ENCODE measurements around the gene FCRLA.
A peak's percentile ranks its signal among the peaks of the same experiment; 100 is the strongest.
"Not testable (repeated sequence)": the region's sequence is repeated elsewhere in the genome, so short reads cannot be mapped to it uniquely, and the experiment has no call there.

The FCRLA gene

DNA sequence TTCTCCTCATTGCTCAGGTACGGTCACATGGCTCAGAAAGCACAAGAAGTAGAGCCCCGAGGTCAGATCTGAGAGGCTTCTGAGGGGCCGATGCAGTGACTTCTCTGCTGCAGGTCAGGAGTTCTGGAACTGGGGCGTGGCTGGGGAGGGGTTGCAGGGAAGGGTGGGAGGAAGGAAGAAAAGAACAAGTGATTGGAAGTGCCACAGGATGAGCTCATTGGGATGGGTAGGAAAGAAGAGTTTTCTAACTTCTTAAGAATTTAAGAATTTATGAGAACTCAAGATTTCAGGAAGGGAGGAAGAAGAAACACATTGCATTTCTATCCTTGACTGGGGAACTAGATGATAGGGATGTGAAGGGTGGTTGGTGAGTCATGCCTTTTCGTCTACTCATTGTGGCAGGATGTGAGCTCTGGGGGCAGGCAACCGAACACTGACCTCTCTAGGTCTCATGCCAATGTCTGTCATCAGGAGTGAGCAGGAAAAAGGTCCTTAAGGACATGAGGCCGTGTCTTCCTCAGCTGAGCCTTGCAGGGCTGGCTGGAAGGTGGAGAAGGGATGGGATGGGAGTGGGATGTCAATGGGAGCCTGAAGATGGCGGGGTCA lies 14.8 kb downstream of the FCRLA start:
- no peaks in the 10 kb centered on the region for H3K36me3 Mint-ChIP-seq (ENCODE audit: low read depth)
- peaks cover 42% of the 10 kb centered on the region for H3K4me1 Mint-ChIP-seq
- peak overlapping the region; percentile 57 for H3K27ac Mint-ChIP-seq
- H3K9me3 Mint-ChIP-seq = no peaks in the 10 kb centered on the region
- H3K27me3 Mint-ChIP-seq = peaks cover 32% of the 10 kb centered on the region
- H3K4me3 Mint-ChIP-seq = no peak overlapping the region
- ATAC-seq (no peak), DNase-seq (no peak)

DNA sequence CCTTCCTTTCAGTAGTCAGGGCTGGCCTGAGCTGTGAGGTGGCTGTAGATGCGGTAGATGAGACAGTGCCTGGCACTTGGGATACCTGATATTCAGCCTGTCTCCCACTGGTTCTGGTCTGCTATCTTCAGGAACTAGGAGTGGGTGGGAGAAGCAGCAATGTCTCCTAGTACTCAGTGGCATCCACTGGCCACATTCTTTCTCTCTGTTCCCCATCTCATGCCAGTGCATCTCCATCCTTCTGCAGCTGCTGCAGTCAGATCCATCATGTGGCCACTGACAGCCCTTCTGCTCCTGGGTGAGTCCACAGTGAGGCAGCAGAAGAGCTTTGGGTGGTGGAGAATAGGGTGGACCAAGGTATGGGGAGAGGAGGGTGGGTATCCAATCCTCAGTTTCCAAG lies 15.4 kb downstream of the FCRLA start:
- no peaks in the 10 kb centered on the region for H3K9me3 Mint-ChIP-seq
- no peak for DNase-seq
- H3K4me1 Mint-ChIP-seq = peaks cover 40% of the 10 kb centered on the region
- no peak overlapping the region for H3K27ac Mint-ChIP-seq
- H3K4me3 Mint-ChIP-seq = no peak overlapping the region
- H3K27me3 Mint-ChIP-seq = peaks cover 32% of the 10 kb centered on the region
- ATAC-seq = no peak
- H3K36me3 Mint-ChIP-seq (ENCODE audit: low read depth) = no peaks in the 10 kb centered on the region

DNA sequence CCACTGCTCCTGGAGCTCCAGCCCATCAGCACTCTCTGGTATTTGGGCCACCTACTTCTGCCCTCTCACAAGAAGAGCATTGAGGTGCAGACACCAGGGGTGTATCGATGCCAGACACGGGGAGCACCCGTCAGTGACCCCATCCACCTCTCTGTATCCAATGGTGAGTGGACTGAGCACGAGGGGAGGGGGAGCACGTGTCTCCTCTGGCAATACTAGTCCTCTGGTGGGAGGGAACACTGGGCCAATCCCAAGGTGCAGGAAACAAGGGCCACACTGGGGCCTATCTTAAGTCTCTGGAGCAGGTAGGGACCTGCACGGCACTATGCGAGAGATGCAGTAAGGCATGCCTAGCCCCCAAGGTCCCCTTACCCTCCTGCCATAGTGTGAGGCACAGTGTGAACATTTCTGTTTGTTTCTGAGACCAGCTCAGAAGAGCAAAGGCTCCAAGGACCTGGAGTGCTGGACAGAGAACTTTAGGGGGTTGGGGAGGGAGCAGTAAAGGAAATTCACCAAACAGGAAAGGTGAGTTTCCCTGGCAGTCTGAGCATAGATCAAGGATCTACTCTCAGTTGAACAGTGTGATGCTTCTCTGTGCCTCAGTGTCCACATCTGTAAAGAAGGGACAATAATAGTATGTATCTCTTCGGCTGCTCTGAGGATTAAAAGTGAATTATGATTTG lies 16.6 kb downstream of the FCRLA start:
- no peak for ATAC-seq
- Mint-ChIP-seq H3K9me3 (no peaks in the 10 kb centered on the region), H3K36me3 (ENCODE audit: low read depth) (no peaks in the 10 kb centered on the region), H3K27me3 (peaks cover 32% of the 10 kb centered on the region), H3K4me3 (no peak overlapping the region), H3K27ac (no peak overlapping the region), H3K4me1 (peaks cover 49% of the 10 kb centered on the region)
- no peak for DNase-seq

DNA sequence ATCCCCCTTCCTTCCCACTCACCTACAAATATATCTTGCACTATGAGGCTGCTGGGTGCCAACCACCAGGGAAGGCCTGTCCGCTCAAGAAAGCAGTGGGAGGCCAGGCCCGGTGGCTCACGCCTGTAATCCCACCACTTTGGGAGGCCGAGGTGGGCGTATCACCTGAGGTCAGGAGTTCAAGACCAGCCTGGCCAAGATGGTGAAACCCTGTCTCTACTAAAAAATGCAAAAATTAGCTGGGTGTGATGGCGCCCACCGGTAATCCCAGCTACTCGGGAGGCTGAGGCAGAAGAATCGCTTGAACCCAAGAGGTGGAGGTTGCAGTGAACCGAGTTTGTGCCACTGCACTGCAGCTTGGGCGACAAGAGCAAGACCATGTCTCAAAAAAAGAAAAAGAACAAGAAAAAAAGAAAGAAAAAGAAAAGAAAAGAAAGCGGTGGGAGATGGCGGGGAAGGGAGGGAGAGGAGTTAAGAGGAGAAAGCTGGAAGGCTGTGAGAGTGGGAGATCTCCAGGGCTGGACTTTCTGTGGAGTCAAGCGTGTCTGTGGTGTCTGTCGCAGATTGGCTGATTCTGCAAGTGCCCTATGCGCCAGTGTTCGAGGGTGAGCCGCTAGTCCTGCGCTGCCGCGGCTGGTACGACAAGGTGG lies 18.4 kb downstream of the FCRLA start:
- peak overlapping the region; percentile 64 for H3K27ac Mint-ChIP-seq
- not testable (repeated sequence) for ATAC-seq; H3K9me3 Mint-ChIP-seq; DNase-seq; H3K36me3 Mint-ChIP-seq (ENCODE audit: low read depth)
- H3K4me3 Mint-ChIP-seq = peak overlapping the region; percentile 83
- H3K4me1 Mint-ChIP-seq = peaks cover 58% of the 10 kb centered on the region
- peaks cover 32% of the 10 kb centered on the region for H3K27me3 Mint-ChIP-seq

DNA sequence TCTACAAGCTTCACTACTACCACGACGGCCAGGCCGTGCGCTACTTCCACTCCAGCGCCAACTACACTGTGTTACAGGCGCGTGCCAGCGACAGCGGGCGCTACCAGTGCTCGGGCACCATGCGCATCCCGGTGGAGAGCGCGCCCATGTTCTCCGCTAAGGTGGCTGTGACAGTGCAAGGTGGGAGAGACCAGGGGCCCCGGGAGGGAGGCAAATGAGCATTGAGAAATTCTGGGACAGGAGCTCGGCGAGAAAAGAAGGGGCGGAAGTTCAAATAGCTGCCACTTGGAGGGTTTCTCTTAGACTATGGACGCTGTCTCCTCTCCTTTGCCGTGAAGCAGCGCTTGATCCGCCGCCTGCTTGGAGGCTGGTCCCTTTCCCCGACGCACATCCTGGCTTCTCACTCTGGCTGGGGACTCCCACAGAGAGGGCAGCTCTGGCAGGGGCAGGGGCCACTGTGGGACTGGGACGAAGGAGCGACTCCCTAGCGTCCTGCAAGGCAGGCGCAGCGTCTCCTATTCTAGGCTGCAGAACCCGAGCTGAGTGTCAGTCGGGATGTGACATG lies 19.0 kb downstream of the FCRLA start:
- H3K4me1 Mint-ChIP-seq = peaks cover 64% of the 10 kb centered on the region
- peak; percentile 46 for DNase-seq
- H3K4me3 Mint-ChIP-seq = peak overlapping the region; percentile 83
- peak; percentile 13 for ATAC-seq
- no peaks in the 10 kb centered on the region for H3K9me3 Mint-ChIP-seq
- H3K27ac Mint-ChIP-seq = peak overlapping the region; percentile 64
- H3K36me3 Mint-ChIP-seq (ENCODE audit: low read depth) = no peaks in the 10 kb centered on the region
- peaks cover 32% of the 10 kb centered on the region for H3K27me3 Mint-ChIP-seq

DNA sequence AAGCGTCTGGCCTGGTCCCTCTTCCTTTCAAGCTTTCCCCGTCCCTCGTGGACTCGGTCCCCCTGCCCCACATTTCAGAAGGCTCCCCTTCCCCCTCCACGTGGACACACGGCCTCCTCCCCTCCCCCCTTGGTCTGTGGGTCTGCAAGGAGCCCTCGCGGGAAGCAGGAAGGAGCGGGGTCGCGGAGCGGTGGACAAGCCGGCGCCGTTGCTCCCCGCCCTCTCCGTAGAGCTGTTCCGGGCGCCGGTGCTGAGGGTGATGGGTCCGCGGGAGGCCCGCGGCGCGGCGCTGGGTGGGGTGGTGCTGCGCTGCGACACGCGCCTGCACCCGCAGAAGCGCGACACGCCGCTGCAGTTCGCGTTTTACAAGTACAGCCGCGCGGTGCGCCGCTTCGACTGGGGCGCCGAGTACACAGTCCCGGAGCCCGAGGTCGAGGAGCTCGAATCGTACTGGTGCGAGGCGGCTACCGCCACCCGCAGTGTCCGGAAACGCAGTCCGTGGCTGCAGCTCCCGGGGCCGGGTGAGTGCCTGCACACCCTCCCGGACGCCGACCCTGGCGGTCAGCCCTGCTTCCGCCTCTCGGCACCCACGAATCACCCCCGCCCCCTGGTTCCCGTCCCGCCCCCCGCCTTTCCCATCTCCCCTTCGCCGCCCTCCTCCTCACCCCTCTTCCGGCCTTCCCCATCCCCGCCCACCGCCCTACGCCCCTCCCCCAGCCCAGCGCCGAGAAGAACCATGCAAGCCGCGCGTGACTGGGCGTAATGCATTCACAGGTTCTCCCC lies 19.6 kb downstream of the FCRLA start:
- Mint-ChIP-seq H3K27ac (no peak overlapping the region), H3K9me3 (no peaks in the 10 kb centered on the region), H3K36me3 (ENCODE audit: low read depth) (no peaks in the 10 kb centered on the region), H3K4me3 (peak overlapping the region; percentile 83), H3K4me1 (peaks cover 66% of the 10 kb centered on the region), H3K27me3 (peaks cover 32% of the 10 kb centered on the region)
- ATAC-seq (peak; percentile 35), DNase-seq (peak; percentile 73)

DNA sequence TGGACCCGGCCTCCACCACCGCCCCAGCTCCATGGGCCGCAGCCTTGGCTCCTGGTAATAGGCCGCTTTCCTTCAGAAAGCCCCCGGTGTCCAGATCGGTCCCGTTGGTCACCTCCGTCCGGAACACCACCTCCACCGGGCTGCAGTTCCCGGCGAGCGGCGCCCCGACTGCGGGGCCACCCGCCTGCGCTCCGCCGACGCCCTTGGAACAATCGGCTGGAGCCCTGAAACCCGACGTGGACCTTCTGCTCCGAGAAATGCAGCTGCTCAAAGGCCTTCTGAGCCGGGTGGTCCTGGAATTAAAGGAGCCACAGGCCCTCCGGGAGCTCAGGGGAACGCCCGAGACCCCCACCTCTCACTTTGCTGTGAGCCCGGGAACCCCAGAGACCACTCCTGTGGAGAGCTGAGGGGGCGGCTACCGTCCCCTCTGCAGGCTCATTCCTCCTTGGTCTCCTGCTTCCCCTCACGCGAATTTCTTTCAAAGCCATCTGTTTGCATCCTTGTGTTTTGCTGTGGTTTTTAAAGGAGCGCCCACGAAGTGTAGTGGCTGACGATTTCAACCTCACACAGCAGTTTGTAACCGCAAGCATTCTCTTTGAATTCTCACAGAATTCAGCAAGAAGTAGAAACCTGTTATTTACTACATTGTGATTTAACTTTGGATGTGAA lies 20.4 kb downstream of the FCRLA start:
- Mint-ChIP-seq H3K4me1 (peaks cover 61% of the 10 kb centered on the region), H3K27me3 (peaks cover 32% of the 10 kb centered on the region)

DNA sequence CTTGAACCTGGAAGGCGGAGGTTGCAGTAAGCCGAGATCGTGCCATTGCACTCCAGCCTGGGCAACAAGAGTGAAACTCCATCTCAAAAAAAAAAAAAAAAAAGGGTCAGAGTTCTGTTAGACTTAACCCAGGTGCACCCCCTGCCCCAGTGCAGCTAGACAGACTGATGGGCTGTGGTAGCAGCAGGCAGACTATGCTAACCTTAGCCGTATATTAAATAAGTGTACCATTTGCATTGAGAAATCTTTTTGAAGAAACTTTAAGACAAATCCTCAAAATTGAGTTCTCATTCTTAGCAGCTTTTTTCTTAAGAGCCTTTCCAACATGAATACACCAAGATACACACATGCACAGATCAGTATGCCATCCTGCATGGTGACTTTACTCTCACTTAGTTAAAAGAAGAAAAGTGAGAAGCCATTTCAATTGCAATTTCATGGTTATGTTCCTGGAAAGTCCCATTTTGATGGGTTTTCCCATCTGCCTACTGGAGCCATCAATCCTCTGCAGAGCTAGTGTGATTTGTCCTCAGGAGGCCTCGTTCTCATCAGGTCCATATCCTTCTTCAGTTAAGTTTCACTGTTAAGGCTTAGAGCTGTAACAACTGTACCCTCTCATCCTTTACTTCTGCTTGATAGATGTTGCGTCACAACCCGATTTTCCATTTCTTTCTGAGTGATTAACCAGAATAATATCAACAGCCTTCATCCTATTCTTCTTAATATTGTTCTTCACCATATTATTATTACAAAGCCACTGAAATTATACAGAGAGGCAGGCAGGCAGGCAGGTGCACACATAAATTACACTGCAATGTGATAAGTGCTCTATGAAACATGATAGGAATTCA lies 21.6 kb downstream of the FCRLA start:
- no peak for ATAC-seq
- Mint-ChIP-seq H3K4me1 (peaks cover 62% of the 10 kb centered on the region), H3K27ac (peak overlapping the region; percentile 45), H3K4me3 (peak overlapping the region; percentile 7), H3K36me3 (ENCODE audit: low read depth) (no peaks in the 10 kb centered on the region), H3K27me3 (peaks cover 26% of the 10 kb centered on the region), H3K9me3 (no peaks in the 10 kb centered on the region)
- DNase-seq = no peak

More for the DNA sequence above, 20.4 kb downstream of the FCRLA start:
- Mint-ChIP-seq H3K4me3 (peak overlapping the region; percentile 83), H3K27ac (peak overlapping the region; percentile 82), H3K36me3 (ENCODE audit: low read depth) (no peaks in the 10 kb centered on the region), H3K9me3 (no peaks in the 10 kb centered on the region)
- ATAC-seq = peak; percentile 15
- peak; percentile 25 for DNase-seq

DNA sequence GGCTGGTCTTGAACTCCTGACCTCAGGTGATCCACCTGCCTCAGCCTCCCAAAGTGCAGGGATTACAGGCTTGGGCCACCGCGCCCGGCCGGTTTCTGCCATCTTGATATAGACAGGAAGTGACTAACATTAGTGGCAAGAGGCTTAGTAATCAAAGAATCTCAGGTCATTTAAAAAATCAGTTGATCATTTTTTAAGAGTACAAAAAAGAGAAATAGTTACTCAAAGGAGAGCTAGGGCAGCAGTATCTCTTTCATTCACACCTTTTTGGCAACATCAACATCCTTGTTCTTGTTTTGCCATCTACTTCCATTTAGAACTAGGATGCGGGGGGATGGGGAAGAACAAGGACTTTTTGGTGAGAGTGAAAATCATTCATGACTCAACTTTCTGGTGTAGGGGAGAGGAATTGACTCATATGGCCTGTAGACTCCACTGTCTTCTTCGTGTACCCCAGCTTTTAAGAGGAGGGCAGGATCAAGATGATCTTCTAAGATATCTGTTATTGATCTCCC lies 23.1 kb downstream of the FCRLA start:
- Mint-ChIP-seq H3K4me3 (no peak overlapping the region), H3K4me1 (peaks cover 59% of the 10 kb centered on the region), H3K27me3 (peaks cover 14% of the 10 kb centered on the region), H3K9me3 (no peaks in the 10 kb centered on the region), H3K36me3 (ENCODE audit: low read depth) (no peaks in the 10 kb centered on the region), H3K27ac (peak overlapping the region; percentile 86)
- peak; percentile 39 for DNase-seq
- ATAC-seq = peak; percentile 67

DNA sequence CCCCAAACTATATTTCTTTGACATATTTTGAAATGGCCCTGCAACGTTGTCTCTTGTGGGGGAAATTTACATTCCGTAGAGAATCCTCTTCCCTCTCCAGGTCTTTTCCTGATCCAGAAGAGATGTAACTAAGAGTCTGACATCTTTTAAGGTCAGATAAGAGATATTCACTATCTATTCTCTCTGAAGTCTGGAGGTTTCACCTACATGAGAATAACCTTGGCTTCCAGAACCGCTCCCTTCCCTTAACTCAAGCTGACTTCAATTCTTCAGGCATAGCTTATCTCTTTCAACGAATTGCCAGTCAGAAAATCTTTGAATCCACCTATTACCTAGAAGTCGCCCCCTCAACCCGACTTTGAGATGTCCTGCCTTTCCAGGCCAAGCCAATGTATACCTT lies 24.2 kb downstream of the FCRLA start:
- Mint-ChIP-seq H3K4me1 (peaks cover 57% of the 10 kb centered on the region), H3K27me3 (peaks cover 9% of the 10 kb centered on the region), H3K27ac (no peak overlapping the region), H3K36me3 (ENCODE audit: low read depth) (no peaks in the 10 kb centered on the region), H3K4me3 (no peak overlapping the region), H3K9me3 (no peaks in the 10 kb centered on the region)
- no peak for ATAC-seq
- no peak for DNase-seq

DNA sequence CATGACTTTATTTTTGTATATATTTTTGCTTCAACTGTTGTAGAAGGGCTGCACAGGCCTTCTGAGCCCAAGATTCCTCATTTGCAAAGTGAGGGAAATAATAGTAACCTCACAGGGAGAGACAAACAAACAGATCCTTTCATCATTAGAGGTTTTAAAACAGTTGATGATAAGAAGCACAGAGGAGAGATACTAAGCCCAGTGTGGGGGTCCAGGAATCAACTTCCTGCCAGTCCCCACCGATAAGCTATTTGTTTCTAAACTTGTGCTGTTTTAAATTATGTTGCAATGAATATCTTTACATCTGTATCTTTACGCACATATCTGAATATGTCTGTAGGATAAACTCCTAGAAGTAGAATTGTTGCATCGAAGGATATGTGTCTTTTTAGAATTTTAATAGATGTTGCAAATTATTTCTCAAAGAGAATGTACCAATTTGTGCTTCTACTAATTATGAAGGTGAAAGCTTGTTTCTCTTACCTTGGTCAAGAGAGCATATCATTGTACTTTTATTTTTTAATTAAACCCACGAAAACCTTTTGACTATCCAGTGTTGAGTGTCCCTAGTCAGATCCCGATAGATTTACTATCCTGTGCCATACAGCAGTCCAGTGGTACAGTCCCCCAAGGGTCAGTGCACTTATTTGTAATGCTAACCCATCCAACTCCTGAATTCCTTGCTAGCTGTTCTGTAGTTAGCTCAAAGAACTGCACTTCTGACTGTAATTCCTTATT lies 25.1 kb downstream of the FCRLA start:
- Mint-ChIP-seq H3K36me3 (ENCODE audit: low read depth) (no peaks in the 10 kb centered on the region), H3K27ac (no peak overlapping the region), H3K9me3 (no peaks in the 10 kb centered on the region), H3K27me3 (peaks cover 9% of the 10 kb centered on the region), H3K4me3 (no peak overlapping the region), H3K4me1 (peaks cover 61% of the 10 kb centered on the region)
- ATAC-seq = no peak
- DNase-seq = no peak

DNA sequence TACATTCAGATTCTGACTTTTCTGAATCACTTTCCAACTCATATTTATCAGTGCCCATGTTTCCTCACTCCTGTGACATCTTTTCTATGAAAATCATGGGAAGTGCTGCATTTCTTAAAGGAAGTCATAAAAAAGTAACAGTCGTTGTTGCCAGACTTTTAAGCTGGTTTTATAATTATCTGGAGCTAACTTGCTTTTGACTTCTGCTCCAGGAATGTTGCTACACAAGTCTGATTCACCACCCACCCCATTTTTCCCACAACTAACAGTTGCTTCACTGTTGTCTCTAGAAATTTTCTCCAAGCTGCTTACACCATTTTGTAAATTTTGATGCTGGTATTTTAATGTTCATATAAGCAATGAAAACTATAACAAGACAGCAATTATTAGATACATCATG lies 26.5 kb downstream of the FCRLA start:
- H3K4me1 Mint-ChIP-seq = peaks cover 57% of the 10 kb centered on the region
- no peak overlapping the region for H3K27ac Mint-ChIP-seq
- H3K27me3 Mint-ChIP-seq = peaks cover 9% of the 10 kb centered on the region
- H3K4me3 Mint-ChIP-seq = no peak overlapping the region
- ATAC-seq (no peak), DNase-seq (no peak)
- H3K9me3 Mint-ChIP-seq = no peaks in the 10 kb centered on the region
- H3K36me3 Mint-ChIP-seq (ENCODE audit: low read depth) = no peaks in the 10 kb centered on the region

Measured in activated naive CD8-positive, alpha-beta T cell treated with anti-CD3 and anti-CD28 coated beads, Interleukin-2, amount 50 U/mL, for 24 hours (primary cell).